Mesenchymal stem cell (in vitro differentiated cells and primary cell): Measurements from ENCODE around the gene STRN3.
A peak's percentile ranks its signal among the peaks of the same experiment; 100 is the strongest.

Experiments used
- DNase-seq: peaks from one replicate; pipeline ENCODE4 v3.0.0-alpha.2; 2013
- H2AFZ ChIP-seq: one replicate; pipeline ENCODE4 v1.6.1; 2013; ENCODE audit warnings: low read depth, mild to moderate bottlenecking, control low read depth, inconsistent platforms, low read length, moderate library complexity
- H2AK5ac ChIP-seq: 2 replicates; pipeline ENCODE4 v1.6.1; 2013; ENCODE audit warnings: low read length, moderate library complexity, mild to moderate bottlenecking, inconsistent platforms; ENCODE audit not compliant: severe bottlenecking
- H2BK120ac ChIP-seq: one replicate; pipeline ENCODE4 v1.6.1; 2013; ENCODE audit warnings: low read depth, mild to moderate bottlenecking, inconsistent platforms, low read length, moderate library complexity
- H2BK12ac ChIP-seq, 2 experiments: one replicate each; pipeline ENCODE4 v1.6.1; 2013; ENCODE audit warnings: inconsistent platforms in 2 of 2, low read length in 2 of 2, mild to moderate bottlenecking in 2 of 2, moderate library complexity in 2 of 2, control low read depth in 1 of 2
- H2BK15ac ChIP-seq: one replicate; pipeline ENCODE4 v1.6.1; 2013; ENCODE audit warnings: mild to moderate bottlenecking, low read depth, inconsistent platforms; ENCODE audit not compliant: poor library complexity, severe bottlenecking
- H2BK5ac ChIP-seq: 2 replicates; pipeline ENCODE4 v1.6.1; 2013; ENCODE audit warnings: low read depth, mild to moderate bottlenecking, low read length, control low read depth, inconsistent platforms; ENCODE audit not compliant: poor library complexity, severe bottlenecking
- H3K14ac ChIP-seq, 2 experiments: one replicate each; pipeline ENCODE4 v1.6.1; 2013; ENCODE audit warnings: inconsistent platforms in 2 of 2, low read length in 2 of 2, control low read depth in 1 of 2, mild to moderate bottlenecking in 1 of 2, moderate library complexity in 1 of 2
- H3K18ac ChIP-seq, 2 experiments: one replicate each; pipeline ENCODE4 v1.6.1; 2013; ENCODE audit warnings: inconsistent platforms in 2 of 2, low read length in 2 of 2, control low read depth in 1 of 2, low read depth in 1 of 2, mild to moderate bottlenecking in 1 of 2
- H3K23ac ChIP-seq, 2 experiments: one replicate each; pipeline ENCODE4 v1.6.1; 2013; ENCODE audit warnings: inconsistent platforms in 2 of 2, low read length in 2 of 2, mild to moderate bottlenecking in 2 of 2, moderate library complexity in 2 of 2, control low read depth in 1 of 2
- H3K27ac ChIP-seq: 2 replicates; pipeline ENCODE4 v1.5.1; 2013; ENCODE audit warnings: mild to moderate bottlenecking, moderate library complexity, low read length, control low read depth, inconsistent platforms; ENCODE audit not compliant: poor library complexity, severe bottlenecking
- H3K27me3 ChIP-seq, 2 experiments: 2 replicates each; pipeline versions ENCODE4 v1.6.1 to v1.7.0; 2013; ENCODE audit warnings: low read length in 2 of 2, mild to moderate bottlenecking in 2 of 2, moderate library complexity in 2 of 2, control low read depth in 1 of 2, inconsistent platforms in 1 of 2; ENCODE audit not compliant: control insufficient read depth in 1 of 2, insufficient read depth in 1 of 2
- H3K36me3 ChIP-seq, 2 experiments: 2 replicates each; pipeline versions ENCODE4 v1.6.1 to v1.7.0; 2013; ENCODE audit warnings: low read length in 2 of 2, control low read depth in 1 of 2, inconsistent platforms in 1 of 2, low read depth in 1 of 2, mild to moderate bottlenecking in 1 of 2; ENCODE audit not compliant: insufficient read depth in 2 of 2, control insufficient read depth in 1 of 2
- H3K4ac ChIP-seq, 2 experiments: one replicate each; pipeline ENCODE4 v1.6.1; 2013; ENCODE audit warnings: inconsistent platforms in 2 of 2, low read length in 2 of 2, mild to moderate bottlenecking in 2 of 2, moderate library complexity in 2 of 2, control low read depth in 1 of 2, low read depth in 1 of 2
- H3K4me1 ChIP-seq: 2 replicates; pipeline ENCODE4 v1.6.1; 2013; ENCODE audit warnings: low read depth, low read length, control low read depth; ENCODE audit not compliant: control insufficient read depth, insufficient read depth
- H3K4me2 ChIP-seq: 2 replicates; pipeline ENCODE4 v1.6.1; 2013; ENCODE audit warnings: low read length, mild to moderate bottlenecking, inconsistent platforms; ENCODE audit not compliant: poor library complexity, severe bottlenecking
- H3K4me3 ChIP-seq, 2 experiments: 2 replicates each; pipeline versions ENCODE4 v1.5.1 to v1.7.0; 2013; ENCODE audit warnings: low read length in 2 of 2, mild to moderate bottlenecking in 2 of 2, control low read depth in 1 of 2, low read depth in 1 of 2; ENCODE audit not compliant: insufficient read depth in 1 of 2
- H3K79me1 ChIP-seq: replicated peaks from 2 replicates; pipeline ENCODE4 v1.6.1; 2013; ENCODE audit warnings: mild to moderate bottlenecking, control low read depth, low read length, inconsistent platforms; ENCODE audit not compliant: poor library complexity, severe bottlenecking
- H3K9ac ChIP-seq: 2 replicates; pipeline ENCODE4 v1.7.0; 2013; ENCODE audit warnings: mild to moderate bottlenecking, low read length, moderate library complexity
- H3K9me3 ChIP-seq: 2 replicates; pipeline ENCODE4 v1.7.0; 2013; ENCODE audit warnings: mild to moderate bottlenecking, low read length; ENCODE audit not compliant: control insufficient read depth
- H4K8ac ChIP-seq: one replicate; pipeline ENCODE4 v1.6.1; 2013; ENCODE audit warnings: inconsistent platforms, mild to moderate bottlenecking, low read length, moderate library complexity
- H4K91ac ChIP-seq: one replicate; pipeline ENCODE4 v1.6.1; 2013; ENCODE audit warnings: mild to moderate bottlenecking, low read length, inconsistent platforms
- WGBS: methylation state at CpG from one replicate; pipeline ENCODE4 v1.1.7; 2013; ENCODE audit warnings: mixed read lengths; 5-methylcytosine and 5-hydroxymethylcytosine counted together

The STRN3 gene

GRCh38 chr14:30873308-30874119 is 152.7 kb downstream of the STRN3 start:
- DNase-seq, result no peak
- H3K4me1 ChIP-seq, result peaks cover 17% of the 10 kb centered on the region
- no peak overlapping the region for H3K27ac ChIP-seq
- H2BK15ac ChIP-seq, result no peak overlapping the region
- no peaks in the 10 kb centered on the region for H3K36me3 ChIP-seq
- no peak overlapping the region for H2BK120ac ChIP-seq
- H3K4me3 ChIP-seq, result peak overlapping the region; percentile 56 to 71
- no peaks in the 10 kb centered on the region for H3K79me1 ChIP-seq
- no peak overlapping the region for H3K23ac ChIP-seq
- peak overlapping the region; percentile 87 for H3K4me2 ChIP-seq
- no peak overlapping the region for H4K8ac ChIP-seq
- H3K14ac ChIP-seq, result no peak overlapping the region
- H3K18ac ChIP-seq, result no peak overlapping the region
- H2BK5ac ChIP-seq, result no peak overlapping the region
- WGBS, result 72% methylated on average over 18 of the region's 20 CpGs
- peaks cover 36 to 60% of the 10 kb centered on the region in 2 experiments for H3K27me3 ChIP-seq
- no peak overlapping the region for H2BK12ac ChIP-seq
- H3K4ac ChIP-seq, result no peak overlapping the region
- no peak overlapping the region for H2AK5ac ChIP-seq
- H3K9me3 ChIP-seq, result no peaks in the 10 kb centered on the region
- H4K91ac ChIP-seq, result no peak overlapping the region
- no peak overlapping the region for H3K9ac ChIP-seq
- H2AFZ ChIP-seq, result no peak overlapping the region

GRCh38 chr14:30872602-30873001 is 153.6 kb downstream of the STRN3 start:
- no CpG with 5 or more reads among the region's 1 CpG for WGBS
- Histone ChIP-seq H3K14ac (no peak overlapping the region), H3K36me3 (no peaks in the 10 kb centered on the region), H3K9ac (no peak overlapping the region), H2BK5ac (no peak overlapping the region), H3K79me1 (no peaks in the 10 kb centered on the region), H3K4me3 (no peak overlapping the region), H3K4ac (no peak overlapping the region), H3K4me1 (peaks cover 17% of the 10 kb centered on the region), H2BK15ac (no peak overlapping the region), H4K91ac (no peak overlapping the region), H3K4me2 (no peak overlapping the region), H3K27me3 (peaks cover 36 to 60% of the 10 kb centered on the region in 2 experiments), H2BK120ac (no peak overlapping the region), H3K18ac (no peak overlapping the region), H3K23ac (no peak overlapping the region), H3K27ac (no peak overlapping the region), H2AFZ (no peak overlapping the region), H2AK5ac (no peak overlapping the region), H3K9me3 (no peaks in the 10 kb centered on the region), H4K8ac (no peak overlapping the region), H2BK12ac (no peak overlapping the region)
- DNase-seq, result no peak

- H3K9ac ChIP-seq, result no peak overlapping the region
- H2BK15ac ChIP-seq, result no peak overlapping the region
- H3K79me1 ChIP-seq, result no peaks in the 10 kb centered on the region
- 74% methylated on average over 2 of the region's 2 CpGs for WGBS
- H3K27ac ChIP-seq, result no peak overlapping the region
- H2AFZ ChIP-seq, result no peak overlapping the region
- peaks cover 8% of the 10 kb centered on the region for H3K4me1 ChIP-seq
- H3K4me2 ChIP-seq, result no peak overlapping the region
- no peaks in the 10 kb centered on the region for H3K36me3 ChIP-seq
- no peak overlapping the region for H2AK5ac ChIP-seq
- H3K4ac ChIP-seq, result no peak overlapping the region
- no peak overlapping the region for H4K8ac ChIP-seq
- H4K91ac ChIP-seq, result no peak overlapping the region
- no peak for DNase-seq
- no peak overlapping the region for H3K4me3 ChIP-seq
- peaks cover 11 to 32% of the 10 kb centered on the region in 2 experiments for H3K27me3 ChIP-seq
- no peak overlapping the region for H2BK120ac ChIP-seq
- H3K14ac ChIP-seq, result no peak overlapping the region
- H3K9me3 ChIP-seq, result no peaks in the 10 kb centered on the region
- no peak overlapping the region for H3K23ac ChIP-seq
- no peak overlapping the region for H2BK12ac ChIP-seq
- no peak overlapping the region for H2BK5ac ChIP-seq
- H3K18ac ChIP-seq, result no peak overlapping the region
These were observed 156.5 kb downstream of the STRN3 start for GRCh38 chr14:30869551-30870155.

GRCh38 chr14:30868736-30869135 is 157.4 kb downstream of the STRN3 start:
- no peak overlapping the region for H3K23ac ChIP-seq
- no peaks in the 10 kb centered on the region for H3K9me3 ChIP-seq
- no peak for DNase-seq
- H3K4me1 ChIP-seq, result peaks cover under 1% of the 10 kb centered on the region
- H3K27me3 ChIP-seq, result peaks cover 6 to 27% of the 10 kb centered on the region in 2 experiments
- H2BK120ac ChIP-seq, result no peak overlapping the region
- H3K27ac ChIP-seq, result no peak overlapping the region
- H3K18ac ChIP-seq, result no peak overlapping the region
- H3K4me2 ChIP-seq, result no peak overlapping the region
- no peak overlapping the region for H2BK15ac ChIP-seq
- H4K91ac ChIP-seq, result no peak overlapping the region
- H2BK5ac ChIP-seq, result no peak overlapping the region
- H2AK5ac ChIP-seq, result no peak overlapping the region
- H3K79me1 ChIP-seq, result no peaks in the 10 kb centered on the region
- no peak overlapping the region for H3K14ac ChIP-seq
- H3K36me3 ChIP-seq, result no peaks in the 10 kb centered on the region
- H2AFZ ChIP-seq, result no peak overlapping the region
- no peak overlapping the region for H3K9ac ChIP-seq
- H3K4ac ChIP-seq, result no peak overlapping the region
- no peak overlapping the region for H4K8ac ChIP-seq
- no peak overlapping the region for H3K4me3 ChIP-seq
- H2BK12ac ChIP-seq, result no peak overlapping the region
- 88% methylated on average over 5 of the region's 5 CpGs for WGBS
